ENCODE results near the gene AGTRAP.

DNA sequence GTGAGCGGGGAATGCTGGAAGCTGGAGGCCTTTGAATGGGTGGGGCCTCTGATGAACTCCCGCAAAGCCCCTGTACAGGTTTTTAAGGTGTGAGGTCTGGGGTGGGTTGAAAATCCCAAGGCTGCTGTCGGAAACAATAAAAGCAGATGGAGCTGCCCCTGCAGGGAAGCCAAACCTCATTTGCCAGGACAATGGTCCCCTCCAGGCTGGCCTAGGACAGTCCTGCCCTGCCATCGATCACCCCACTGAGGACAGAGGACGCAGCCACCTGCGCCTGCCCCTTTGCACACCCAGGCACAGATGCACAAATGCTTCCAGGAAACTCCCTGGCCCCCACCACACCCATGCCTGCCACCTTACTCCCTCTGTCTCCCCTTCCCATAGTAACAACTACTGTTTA, 40.1 kb upstream of the AGTRAP start:
- TF ChIP-seq YY1 (IDR thresholded peaks at IDR 0.05; ENCODE audit: insufficient read depth, insufficient read length), result no peak
- TF ChIP-seq ZNF274 (IDR thresholded peaks at IDR 0.05; ENCODE audit: low read depth, low read length), result no peak
